ENCODE measurements around the gene CTSD. TPM values are rescaled to one million over a fixed set of nuclear protein-coding genes. Genes with fewer than 3 reads are reported as not detected.

Gene CTSD
- total RNA-seq, 1 experiment from 2014 or later = 127 TPM

GRCh38 chr11:1758611-1759150 is 5.0 kb downstream of the CTSD start:
- H3K4me2 ChIP-seq (ENCODE audit: low read length) = no peak overlapping the region
- no peak overlapping the region for H2AFZ ChIP-seq (ENCODE audit: low read depth, low read length, poor library complexity, severe bottlenecking)
- H3K4me3 ChIP-seq (replicated peaks in 1 of 2; ENCODE audit: low read depth in 1 of 2, low read length in 2 of 2) = no peak overlapping the region
- BruUV-seq (replicated peaks) = no TSS peak
- TF ChIP-seq SP1 (IDR thresholded peaks at IDR 0.05; ENCODE audit: low read depth) = no peak
- TF ChIP-seq SIN3A (IDR thresholded peaks at IDR 0.05; ENCODE audit: low read depth) = no peak
- no peak for TF ChIP-seq EZH2 (IDR thresholded peaks at IDR 0.05)
- no peak for TF ChIP-seq SRF (IDR thresholded peaks at IDR 0.05; ENCODE audit: low read depth)
- TF ChIP-seq YY1 (IDR thresholded peaks at IDR 0.05; ENCODE audit: extremely low read depth, insufficient replicate concordance, low read depth, low read length) = no peak
- TF ChIP-seq EZH2phosphoT487 (IDR thresholded peaks at IDR 0.05; ENCODE audit: borderline replicate concordance) = no peak
- no peak for TF ChIP-seq ZBTB33 (IDR thresholded peaks at IDR 0.05; ENCODE audit: extremely low read depth, insufficient replicate concordance, low read length)
- no peak for TF ChIP-seq JUND (IDR thresholded peaks at IDR 0.05)
- no peak for TF ChIP-seq REST (IDR thresholded peaks at IDR 0.05; ENCODE audit: low read depth)
- no peak for TF ChIP-seq ZNF274 (IDR thresholded peaks at IDR 0.05; ENCODE audit: low read depth, low read length)
- TF ChIP-seq ELF1 (IDR thresholded peaks at IDR 0.05; ENCODE audit: borderline replicate concordance, low read depth) = no peak
- ChIA-PET RAD21 (ENCODE audit: low non-redundant PET in 1 of 2, low total read pairs in 2 of 2, uncharacterized antibody in 2 of 2, unreplicated experiment in 2 of 2) (no interaction called here), POLR2A (no interaction called here), CTCF (no interaction called here)
- H3K27ac ChIP-seq (ENCODE audit: low read depth, low read length) = no peak overlapping the region
- H3K79me2 ChIP-seq (ENCODE audit: insufficient read depth, low read length) = peaks cover 17% of the 10 kb centered on the region; the same call in 1 of the 2 replicates
- H3K9me2 ChIP-seq (ENCODE audit: insufficient read depth) = no peaks in the 10 kb centered on the region
- no peaks in the 10 kb centered on the region for H3K9me3 ChIP-seq (ENCODE audit: control insufficient read depth in 1 of 2, insufficient read depth in 1 of 2, low read depth in 1 of 2, low read length in 2 of 2)
- peaks cover 9 to 26% of the 10 kb centered on the region in 2 experiments; a peak in 2 of 4 replicates for H3K4me1 ChIP-seq (ENCODE audit: control insufficient read depth in 1 of 2, insufficient read depth in 2 of 2, low read length in 2 of 2)
- intact Hi-C loops (cut with micrococcal nuclease) = no loop called here
- no peak overlapping the region for H3K9ac ChIP-seq (ENCODE audit: low read length)
- ATAC-seq (no peak), DNase-seq (ENCODE audit: low read depth, low spot score) (no peak)
- H3K27me3 ChIP-seq (ENCODE audit: insufficient read depth, low read length) = no peaks in the 10 kb centered on the region
- H4K20me1 ChIP-seq (ENCODE audit: insufficient read depth) = no peaks in the 10 kb centered on the region
- H3K36me3 ChIP-seq (ENCODE audit: control insufficient read depth in 1 of 2, insufficient read depth in 2 of 2, low read length in 2 of 2) = no peaks in the 10 kb centered on the region; a peak in 1 of 4 replicates

Measured in HCT116 (cell line).